Stimulated activated CD8-positive, alpha-beta memory T cell treated with anti-CD3 and anti-CD28 coated beads, Interleukin-12 subunit alpha, Interleukin-12 subunit beta, amount 100 ng/mL, for 4 hours (primary cell): Measurements from ENCODE around the gene SYNDIG1.
"Not testable (repeated sequence)": the region's sequence is repeated elsewhere in the genome, so short reads cannot be mapped to it uniquely, and the experiment has no call there.

Experiments used
- DNase-seq: peaks from one replicate; pipeline ENCODE4 v3.0.0-alpha.2; 2020; ENCODE audit warnings: low read depth

The SYNDIG1 gene

GRCh38 chr20:24611360-24612140, 142.1 kb downstream of the SYNDIG1 start:
- no peak for DNase-seq

- DNase-seq, result no peak
Measured at GRCh38 chr20:24612799-24613775, 143.7 kb downstream of the SYNDIG1 start.

DNA sequence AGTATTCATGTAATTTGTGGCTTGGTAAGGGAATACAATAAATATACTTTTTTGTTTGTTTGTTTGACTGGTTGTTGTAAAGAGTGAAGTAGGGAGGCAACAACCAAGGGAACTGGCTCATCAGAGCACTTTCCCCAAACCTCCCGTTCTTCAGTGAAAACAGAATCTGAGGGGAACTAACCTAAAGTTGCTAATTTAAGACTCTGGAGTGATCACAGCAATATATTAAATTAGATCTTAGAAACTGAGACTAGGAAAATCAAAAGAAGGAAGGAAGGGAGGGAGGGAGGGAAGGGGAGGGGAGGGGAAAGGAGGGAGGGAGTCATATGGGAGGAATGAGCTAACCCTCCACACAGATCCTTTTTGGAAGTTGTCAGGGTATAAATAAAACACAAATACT, 144.9 kb downstream of the SYNDIG1 start:
- DNase-seq, result no peak

- no peak for DNase-seq
Measured at GRCh38 chr20:24615353-24615752, 145.9 kb downstream of the SYNDIG1 start.

DNA sequence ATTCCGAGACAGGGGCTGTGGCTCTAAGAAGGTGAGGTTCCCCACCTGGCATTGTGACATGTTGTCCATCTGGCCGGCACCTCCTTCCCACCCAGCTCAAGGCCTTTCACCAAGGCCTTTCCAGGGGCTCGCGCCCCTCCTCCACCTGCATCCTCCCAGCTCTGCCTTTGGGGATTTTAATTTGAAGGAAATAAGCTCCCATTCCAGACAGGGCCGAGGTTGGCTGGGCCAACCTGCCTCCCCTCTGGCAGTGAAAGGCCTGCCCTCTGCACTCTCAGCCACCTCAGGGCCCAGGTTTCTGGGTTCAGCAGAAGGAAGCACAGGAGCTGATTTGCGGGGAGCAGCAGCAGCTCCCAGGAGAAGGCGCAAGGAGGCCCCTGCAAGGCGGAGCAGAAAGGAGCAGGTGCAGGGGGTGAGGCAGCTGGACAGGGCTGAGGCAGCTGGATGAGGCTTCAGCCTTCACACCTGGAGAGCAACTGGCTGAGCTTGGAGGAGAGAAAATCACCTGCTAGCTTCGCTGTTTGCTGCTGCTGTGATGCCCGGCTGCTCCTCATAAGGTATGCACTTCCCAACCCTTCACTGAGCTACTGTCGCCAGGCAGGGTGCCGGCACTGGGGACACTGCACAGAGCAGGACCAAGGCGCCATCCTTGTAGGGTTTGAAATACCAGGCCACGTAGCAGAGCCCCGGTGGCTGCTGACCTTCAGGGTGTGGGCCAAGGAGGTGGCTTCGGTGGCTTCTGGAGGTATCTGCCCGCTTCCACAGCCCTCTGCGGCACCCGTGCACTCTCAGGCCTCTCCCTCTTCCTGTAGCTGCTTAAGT, 147.0 kb downstream of the SYNDIG1 start:
- no peak for DNase-seq

GRCh38 chr20:24617080-24617432, 147.6 kb downstream of the SYNDIG1 start:
- no peak for DNase-seq

DNA sequence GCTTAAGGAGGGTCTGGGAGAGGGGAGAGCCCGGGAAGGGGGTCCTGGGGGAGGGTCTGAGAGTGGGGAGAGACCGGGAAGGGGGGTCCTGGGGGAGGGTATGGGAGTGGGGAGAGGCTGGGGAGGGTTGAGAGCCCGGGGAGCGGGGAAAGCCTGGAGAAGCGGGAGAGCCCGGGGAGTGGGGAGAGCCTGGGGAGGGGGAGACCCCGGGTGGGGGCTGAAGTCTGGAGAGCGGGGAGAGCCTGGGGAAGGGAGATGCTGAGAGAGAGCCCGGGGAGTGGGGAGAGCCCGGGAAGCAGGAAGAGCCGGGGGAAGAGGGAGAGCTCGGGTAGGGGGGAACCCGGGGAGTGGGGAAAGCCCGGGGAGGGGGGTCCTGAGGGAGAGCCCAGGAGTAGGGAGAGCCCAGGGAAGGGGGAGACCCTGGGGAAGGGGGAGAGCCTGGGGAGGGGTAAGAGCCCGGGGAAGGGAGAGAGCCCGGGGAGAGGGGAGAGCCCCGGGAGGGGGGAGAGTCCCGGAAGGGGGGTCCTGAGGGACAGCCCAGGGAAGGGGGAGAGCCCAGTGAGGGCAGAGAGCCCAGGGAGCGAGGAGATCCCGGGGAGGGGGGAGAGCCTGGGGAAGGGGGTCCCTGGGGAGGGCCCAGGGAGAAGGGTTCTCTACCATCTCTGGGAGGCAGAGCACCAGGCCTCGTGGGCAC, 148.5 kb downstream of the SYNDIG1 start:
- DNase-seq, result no peak

DNA sequence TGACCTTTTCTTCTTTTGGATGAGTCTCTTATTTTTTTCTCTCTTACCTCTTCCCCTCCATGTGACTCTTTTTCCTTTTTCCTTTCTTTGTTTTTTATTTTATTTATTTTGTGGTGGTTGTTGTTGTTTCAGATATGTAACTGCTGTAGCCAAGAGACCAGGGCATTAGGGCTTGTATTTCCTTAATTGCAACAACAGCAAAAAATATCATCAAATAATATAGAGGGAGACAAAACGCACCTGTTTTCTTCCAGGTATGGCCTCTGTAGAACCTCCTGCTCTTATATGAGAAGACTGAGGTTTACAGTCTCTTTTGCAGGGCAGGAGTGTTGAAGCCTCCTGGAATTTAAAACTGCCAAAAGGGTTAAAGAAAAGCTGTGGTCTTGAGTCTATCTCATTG, 149.3 kb downstream of the SYNDIG1 start:
- no peak for DNase-seq

DNA sequence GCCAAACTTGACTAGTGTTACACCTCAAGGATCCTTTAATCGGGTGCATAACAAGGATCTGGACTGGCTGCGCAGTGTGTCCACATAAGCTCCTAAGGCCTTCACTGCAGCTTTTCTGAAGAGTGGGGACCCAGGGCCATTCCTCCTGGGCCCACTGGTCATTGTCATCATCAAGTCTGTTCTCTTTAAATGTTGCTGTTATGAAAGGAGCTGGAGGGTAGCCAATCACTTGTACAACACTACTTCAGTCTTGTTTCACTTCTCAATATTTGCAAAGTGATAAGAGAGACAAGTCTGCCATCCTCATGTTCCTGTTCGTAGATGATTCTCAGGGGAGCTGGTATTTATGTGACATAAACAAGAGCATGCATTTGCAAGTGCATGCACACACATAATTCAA, 149.8 kb downstream of the SYNDIG1 start:
- no peak for DNase-seq

DNA sequence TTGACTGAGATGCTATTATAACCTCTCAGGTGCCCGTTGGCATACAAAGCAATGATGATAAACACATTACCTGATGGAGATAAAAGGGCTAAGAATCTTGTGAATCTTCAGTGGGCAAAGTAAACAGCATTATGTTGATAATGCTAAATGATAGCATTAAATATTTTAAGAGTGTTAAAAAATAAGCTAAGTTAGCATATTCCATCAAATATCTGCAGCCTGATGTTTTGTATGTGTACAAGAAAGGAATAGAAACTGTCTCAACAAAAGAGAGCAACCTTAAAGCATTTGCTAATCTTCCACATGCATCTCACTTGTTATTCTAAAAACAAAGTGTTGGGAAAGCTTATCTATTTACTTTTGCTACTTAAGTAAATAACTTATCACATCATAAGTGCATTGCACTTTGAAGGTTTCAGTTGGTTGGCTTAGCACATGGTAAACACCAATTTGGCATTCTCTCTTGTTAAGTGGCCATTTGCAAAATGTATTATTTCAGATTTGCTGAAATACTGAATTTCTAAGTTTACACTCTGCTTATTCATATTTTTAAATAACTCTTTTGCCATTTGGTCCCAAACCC, 151.6 kb downstream of the SYNDIG1 start:
- DNase-seq, result no peak

- DNase-seq, result no peak
Measured at GRCh38 chr20:24622856-24623255, 153.4 kb downstream of the SYNDIG1 start.

- DNase-seq, result not testable (repeated sequence)
Measured at GRCh38 chr20:24626141-24626540, 156.7 kb downstream of the SYNDIG1 start.

GRCh38 chr20:24627291-24627690, 157.9 kb downstream of the SYNDIG1 start:
- DNase-seq, result no peak

DNA sequence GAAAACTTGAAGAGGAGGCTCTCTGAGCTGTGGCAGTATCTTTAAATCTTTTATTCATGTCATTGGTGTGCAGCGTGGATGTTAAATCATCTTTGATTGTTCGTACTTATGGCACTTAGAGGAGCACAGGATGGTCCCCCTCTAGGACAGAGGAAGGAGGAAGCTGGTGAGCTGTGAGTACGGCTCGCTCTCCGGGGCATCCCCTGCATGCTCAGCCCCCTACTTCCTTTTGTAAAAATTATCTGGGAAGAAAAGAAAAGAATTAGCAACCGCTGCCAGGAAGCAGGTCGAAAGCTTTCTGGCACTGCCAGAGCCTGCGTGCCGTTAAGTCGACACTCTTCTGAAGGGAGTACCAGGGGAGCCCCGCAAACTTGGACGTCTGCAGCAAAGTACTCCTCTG, 158.5 kb downstream of the SYNDIG1 start:
- no peak for DNase-seq

DNA sequence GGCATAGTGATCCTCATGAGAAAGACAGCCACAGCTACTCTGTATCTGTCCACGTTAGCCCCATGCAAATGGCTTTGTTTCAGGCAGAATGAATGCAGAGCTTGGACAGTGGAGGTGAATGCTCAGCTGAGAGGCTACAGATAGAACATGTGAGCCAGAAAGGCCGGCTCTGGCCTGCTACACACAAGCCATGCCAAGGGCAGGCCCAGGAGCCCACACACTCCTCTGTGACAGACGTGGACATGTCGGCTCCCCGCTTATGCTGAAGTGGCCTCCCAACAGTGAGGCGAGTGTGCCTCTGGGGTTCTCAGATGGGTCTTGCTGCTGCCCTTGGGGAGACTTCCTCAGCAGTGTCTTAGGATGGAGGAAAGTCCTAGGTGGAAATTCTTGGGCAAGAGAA, 159.6 kb downstream of the SYNDIG1 start:
- DNase-seq, result no peak

DNA sequence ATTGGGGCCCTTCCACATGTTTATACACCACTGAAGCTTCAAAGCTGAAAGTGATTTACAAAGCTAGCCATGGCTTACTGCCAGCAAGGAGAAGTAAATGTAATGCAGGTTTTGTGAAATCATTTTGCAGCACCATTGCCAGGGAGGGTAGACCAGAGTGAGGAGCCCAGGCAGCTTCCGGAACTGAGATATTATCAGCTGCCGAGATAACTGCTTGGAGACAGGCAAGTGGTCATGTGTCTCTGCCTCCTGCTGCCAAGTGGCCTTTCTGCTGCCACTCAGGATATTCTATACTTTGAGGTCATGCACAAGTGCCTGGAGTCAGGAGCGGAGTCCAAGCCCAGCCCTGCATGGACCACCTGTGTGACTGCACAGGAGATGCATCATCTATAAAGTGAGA, 160.2 kb downstream of the SYNDIG1 start:
- no peak for DNase-seq

DNA sequence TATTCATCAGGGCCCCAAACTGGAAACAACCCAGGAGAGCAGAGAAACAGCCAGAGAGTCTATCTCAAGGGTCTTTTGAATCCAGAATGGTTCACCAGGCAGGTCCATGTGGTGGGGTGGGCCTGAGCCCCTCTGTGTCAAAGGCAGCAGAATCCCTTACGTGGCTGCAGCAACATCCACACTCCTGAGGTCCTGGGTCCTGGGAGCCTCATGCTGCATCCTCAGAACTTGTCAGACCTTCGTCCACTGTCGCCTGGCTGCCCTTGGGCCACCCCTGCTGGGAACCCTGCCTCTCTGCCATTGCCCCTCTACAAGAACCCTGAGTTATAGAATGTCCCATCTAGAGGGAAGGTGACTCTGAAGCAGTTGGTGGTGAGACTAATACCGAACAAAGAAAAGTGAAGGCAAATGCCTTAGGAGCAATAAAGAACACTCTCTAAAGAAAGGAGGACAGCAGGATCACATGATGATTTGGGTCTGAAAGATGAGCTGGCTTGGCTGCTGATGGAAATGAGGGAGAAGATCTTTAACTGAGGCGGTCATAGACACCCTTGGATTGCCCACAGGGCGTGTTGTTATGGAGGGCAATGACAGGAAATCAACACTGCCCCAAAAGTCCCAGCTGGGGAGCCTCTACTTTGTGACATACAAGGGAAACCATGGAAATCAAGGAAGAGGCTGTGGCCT, 161.2 kb downstream of the SYNDIG1 start:
- no peak for DNase-seq

- DNase-seq, result no peak
Measured at GRCh38 chr20:24631173-24631505, 161.7 kb downstream of the SYNDIG1 start.

GRCh38 chr20:24632581-24632980, 163.2 kb downstream of the SYNDIG1 start:
- DNase-seq, result no peak

DNA sequence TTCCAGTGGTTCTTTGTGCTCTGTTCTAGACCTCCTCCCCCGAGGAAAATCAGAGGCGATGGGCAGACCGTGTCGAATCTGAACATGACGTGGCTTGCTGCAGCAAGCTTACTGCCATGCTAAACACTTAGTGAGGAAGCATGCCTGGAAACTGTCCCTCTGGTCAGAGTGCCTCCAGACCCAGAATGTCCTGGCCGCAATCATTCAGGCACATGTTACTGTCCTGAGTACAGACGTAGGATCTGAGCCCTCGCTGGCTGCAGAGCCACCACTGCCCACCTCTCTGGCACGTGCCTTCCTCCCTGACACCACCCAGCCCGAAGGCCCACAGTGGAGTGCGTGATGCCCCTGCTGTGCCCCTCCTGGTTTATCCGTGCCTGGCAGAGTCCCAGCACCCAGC, 163.6 kb downstream of the SYNDIG1 start:
- DNase-seq, result no peak

GRCh38 chr20:24633521-24633920, 164.1 kb downstream of the SYNDIG1 start:
- no peak for DNase-seq
